Measurements from ENCODE around the gene CYP2W1. TPM values are rescaled to one million over a fixed set of nuclear protein-coding genes. Genes with fewer than 3 reads are reported as not detected.

Gene CYP2W1
- total RNA-seq, 1 donor from 2014 or later: not detected

DNA sequence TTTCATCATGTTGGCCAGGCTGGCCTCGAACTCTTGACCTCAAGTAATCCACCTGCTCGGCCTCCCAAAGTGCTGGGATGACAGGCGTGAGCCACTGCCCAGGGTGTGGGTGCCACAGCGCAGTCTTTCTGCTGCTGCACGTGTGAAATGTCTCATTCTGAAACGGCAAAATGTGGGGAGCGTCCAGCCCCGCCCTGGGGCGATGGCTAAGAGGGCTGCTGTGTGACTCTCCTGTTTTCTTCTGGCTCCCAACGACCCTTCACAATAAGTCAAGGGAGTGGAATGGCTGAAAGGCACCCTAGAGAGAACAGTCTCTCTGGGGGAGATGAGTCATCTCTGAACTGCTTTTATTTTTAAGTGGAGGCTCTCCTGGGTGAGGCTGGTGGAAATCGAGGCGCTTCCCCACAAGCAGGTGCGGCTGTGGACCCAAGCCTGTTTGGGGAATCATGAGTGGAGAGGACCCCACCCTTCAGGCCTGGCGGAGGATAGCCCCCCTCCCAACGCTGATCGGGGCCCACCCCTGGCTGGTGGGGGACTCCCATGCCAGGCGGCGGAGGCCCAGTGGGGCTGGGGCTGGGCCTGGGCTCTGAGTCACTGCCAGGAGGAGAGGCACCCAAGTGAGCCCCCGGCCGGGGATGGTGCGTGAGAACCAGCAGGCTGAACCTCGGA, 46.5 kb upstream of the CYP2W1 start:
- Mint-ChIP-seq H3K27ac (peak overlapping the region; percentile 19), H3K36me3 (ENCODE audit: low read depth) (no peaks in the 10 kb centered on the region), H3K9me3 (peaks cover 3% of the 10 kb centered on the region), H3K27me3 (peaks cover under 1% of the 10 kb centered on the region), H3K4me1 (peaks cover 19% of the 10 kb centered on the region), H3K4me3 (peak overlapping the region; percentile 42)
- DNase-seq: peak; percentile 47
- ChIA-PET CTCF (no interaction called here), POLR2A (no interaction called here)
- intact Hi-C loops (cut with micrococcal nuclease): loop anchor here (1.0 to 2.0 kb wide), 3 partner anchors 8 to 14 kb away; no protein-coding TSS in a partner anchor
- ATAC-seq (ENCODE audit: low read depth): peak; percentile 78
- TF ChIP-seq, protein P1, sequence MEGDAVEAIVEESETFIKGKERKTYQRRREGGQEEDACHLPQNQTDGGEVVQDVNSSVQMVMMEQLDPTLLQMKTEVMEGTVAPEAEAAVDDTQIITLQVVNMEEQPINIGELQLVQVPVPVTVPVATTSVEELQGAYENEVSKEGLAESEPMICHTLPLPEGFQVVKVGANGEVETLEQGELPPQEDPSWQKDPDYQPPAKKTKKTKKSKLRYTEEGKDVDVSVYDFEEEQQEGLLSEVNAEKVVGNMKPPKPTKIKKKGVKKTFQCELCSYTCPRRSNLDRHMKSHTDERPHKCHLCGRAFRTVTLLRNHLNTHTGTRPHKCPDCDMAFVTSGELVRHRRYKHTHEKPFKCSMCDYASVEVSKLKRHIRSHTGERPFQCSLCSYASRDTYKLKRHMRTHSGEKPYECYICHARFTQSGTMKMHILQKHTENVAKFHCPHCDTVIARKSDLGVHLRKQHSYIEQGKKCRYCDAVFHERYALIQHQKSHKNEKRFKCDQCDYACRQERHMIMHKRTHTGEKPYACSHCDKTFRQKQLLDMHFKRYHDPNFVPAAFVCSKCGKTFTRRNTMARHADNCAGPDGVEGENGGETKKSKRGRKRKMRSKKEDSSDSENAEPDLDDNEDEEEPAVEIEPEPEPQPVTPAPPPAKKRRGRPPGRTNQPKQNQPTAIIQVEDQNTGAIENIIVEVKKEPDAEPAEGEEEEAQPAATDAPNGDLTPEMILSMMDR (IDR thresholded peaks at IDR 0.05): no peak

DNA sequence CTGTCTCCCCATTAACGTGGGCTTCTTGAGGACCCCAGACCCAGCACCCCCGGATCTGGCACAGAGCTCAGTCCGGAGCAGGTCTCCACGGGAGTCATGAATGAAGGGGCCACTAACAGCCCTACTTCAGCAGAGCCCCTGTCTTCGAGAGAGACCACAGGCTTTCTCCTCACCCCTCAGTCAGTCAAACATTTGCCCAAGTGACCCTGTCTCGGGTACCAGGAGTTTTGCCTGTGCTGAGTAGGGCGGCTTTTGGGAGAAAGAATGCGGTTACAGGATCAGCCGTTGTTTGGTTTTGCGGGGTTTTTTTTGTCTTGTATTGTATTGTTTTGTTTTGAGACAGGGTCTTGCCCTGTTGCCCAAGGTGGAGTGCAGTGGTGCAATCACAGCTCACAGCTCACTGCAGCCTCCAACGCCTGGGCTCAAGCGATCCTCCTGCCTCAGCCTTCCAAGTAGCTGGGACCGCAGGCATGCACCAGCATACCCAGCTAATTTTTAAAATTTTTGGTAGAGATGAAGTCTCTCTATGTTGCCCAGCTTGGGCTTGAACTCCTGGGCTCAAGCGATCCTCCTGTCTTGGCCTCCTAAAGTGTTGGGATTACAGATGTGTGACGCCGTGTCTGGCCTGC, 45.0 kb upstream of the CYP2W1 start:
- no peak for ATAC-seq (ENCODE audit: low read depth)
- no peak for DNase-seq
- H3K27me3 Mint-ChIP-seq: peaks cover 6% of the 10 kb centered on the region
- H3K36me3 Mint-ChIP-seq (ENCODE audit: low read depth): no peaks in the 10 kb centered on the region
- peak overlapping the region; percentile 2 for H3K4me3 Mint-ChIP-seq
- intact Hi-C loops (cut with micrococcal nuclease): loop anchor here (2.0 kb wide), 1 partner anchor 13 kb away; no protein-coding TSS in a partner anchor
- H3K4me1 Mint-ChIP-seq: peaks cover 25% of the 10 kb centered on the region
- POLR2A ChIA-PET: interaction anchor here (0.6 to 2.0 kb wide), 3 partner anchors 15 to 37 kb away, joined by 3 to 10 read pairs (median 4); partner anchors contain the start of gene COX19
- H3K9me3 Mint-ChIP-seq: peaks cover 3% of the 10 kb centered on the region
- H3K27ac Mint-ChIP-seq: peak overlapping the region; percentile 41
- TF ChIP-seq, protein P1 (IDR thresholded peaks at IDR 0.05): no peak
- CTCF ChIA-PET: no interaction called here

DNA sequence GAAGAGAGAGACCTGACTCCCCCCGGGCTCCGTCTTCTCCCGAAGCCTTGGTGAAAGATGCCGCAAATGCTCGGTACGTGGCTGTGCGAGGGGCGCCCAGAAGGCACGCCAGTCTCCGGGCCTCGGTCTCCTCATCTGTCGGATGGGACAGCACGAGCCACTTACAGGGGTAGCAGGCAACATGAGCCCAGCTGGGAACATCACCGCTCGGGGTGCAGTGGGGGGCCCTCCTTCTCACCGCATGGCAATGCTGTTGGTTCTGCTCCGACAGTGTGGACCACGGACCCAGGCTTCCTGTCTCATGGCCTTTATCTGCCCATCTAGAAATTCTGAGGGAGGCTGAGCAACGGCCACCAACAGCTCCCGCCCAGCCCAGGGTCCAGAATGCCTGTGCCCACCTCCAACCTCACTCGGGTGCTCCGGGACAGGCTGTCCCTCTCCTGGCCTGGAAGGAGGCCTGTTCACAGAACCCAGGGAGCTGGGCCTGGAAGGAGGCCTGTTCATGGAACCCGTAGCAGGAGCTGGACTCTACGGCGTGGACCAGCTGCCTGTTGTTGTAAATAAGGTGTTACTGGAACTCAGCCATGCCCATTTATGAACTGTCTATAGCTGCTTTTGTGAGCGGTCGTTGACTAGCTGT, 44.3 kb upstream of the CYP2W1 start:
- H3K36me3 Mint-ChIP-seq (ENCODE audit: low read depth): no peaks in the 10 kb centered on the region
- ChIA-PET CTCF (no interaction called here), POLR2A (interaction anchor here (1.0 to 2.0 kb wide), 3 partner anchors 15 to 28 kb away, joined by 3 to 10 read pairs (median 4); no protein-coding TSS in a partner anchor)
- intact Hi-C loops (cut with micrococcal nuclease): no loop called here
- no peak overlapping the region for H3K4me3 Mint-ChIP-seq
- peaks cover 25% of the 10 kb centered on the region for H3K4me1 Mint-ChIP-seq
- H3K27ac Mint-ChIP-seq: no peak overlapping the region
- TF ChIP-seq, protein P1 (IDR thresholded peaks at IDR 0.05): no peak
- DNase-seq (no peak), ATAC-seq (ENCODE audit: low read depth) (no peak)
- H3K9me3 Mint-ChIP-seq: peaks cover 3% of the 10 kb centered on the region
- peaks cover 6% of the 10 kb centered on the region for H3K27me3 Mint-ChIP-seq

DNA sequence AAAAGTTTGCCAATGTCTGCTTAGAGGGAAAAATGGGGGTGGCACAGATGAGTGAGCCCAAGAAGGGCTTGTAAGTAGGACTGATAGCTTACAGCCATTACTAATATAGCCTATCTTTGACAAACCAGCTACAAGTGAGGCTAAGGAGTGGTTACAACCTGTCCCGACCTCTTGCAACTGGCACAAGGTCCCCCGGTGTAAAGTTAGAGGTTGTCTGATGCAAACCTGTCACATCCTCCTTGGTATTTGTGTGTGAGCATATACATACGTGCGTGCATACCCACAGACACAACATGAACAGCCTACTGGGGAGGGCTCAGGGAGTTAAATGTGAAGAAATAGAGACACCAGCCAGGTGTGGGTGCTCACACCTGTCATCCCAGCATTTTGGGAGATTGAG, 43.1 kb upstream of the CYP2W1 start:
- H3K9me3 Mint-ChIP-seq: peaks cover 3% of the 10 kb centered on the region
- TF ChIP-seq, protein P1 (IDR thresholded peaks at IDR 0.05): no peak
- no peak overlapping the region for H3K27ac Mint-ChIP-seq
- ATAC-seq (ENCODE audit: low read depth) (no peak), DNase-seq (no peak)
- peaks cover 25% of the 10 kb centered on the region for H3K4me1 Mint-ChIP-seq
- intact Hi-C loops (cut with micrococcal nuclease): no loop called here
- POLR2A ChIA-PET: interaction anchor here (1.3 to 2.0 kb wide), 2 partner anchors 17 to 30 kb away, joined by 3 to 4 read pairs; no protein-coding TSS in a partner anchor
- no peaks in the 10 kb centered on the region for H3K36me3 Mint-ChIP-seq (ENCODE audit: low read depth)
- peaks cover 6% of the 10 kb centered on the region for H3K27me3 Mint-ChIP-seq
- CTCF ChIA-PET: interaction anchor here (1.0 kb wide), 1 partner anchor 199 kb away, joined by 5 read pairs; no protein-coding TSS in a partner anchor
- no peak overlapping the region for H3K4me3 Mint-ChIP-seq

All from activated B cell treated with CpG ODN at 0.5 μM for 24 hours (primary cell).